HCT116 (cell line): Measurements from ENCODE around the gene TMEM38B. TPM values are rescaled to one million over a fixed set of nuclear protein-coding genes. Genes with fewer than 3 reads are reported as not detected.

Source experiments
- ATAC-seq: fragments of 200-7000 bp; cut with Tn5 transposase; 2 replicates; pipeline ENCODE4 v1.9.1; 2020; ENCODE audit warnings: mild to moderate bottlenecking, moderate library complexity
- BruUV-seq: library from RNA; stranded (reverse); fragments of 400-500 nt; replicated peaks from 2 replicates; lab custom pipeline; 2021; lab: Mats Ljungman, UMichigan
- CTCF ChIA-PET: fragments of 300-600 bp; sonication (Branson Sonifier 250); formaldehyde crosslinking; loops from one replicate; lab custom pipeline; 2021; ENCODE audit warnings: antibody characterized with exemption; lab: Charles Lee
- POLR2A ChIA-PET: fragments of 300-600, 350-600 bp; sonication (Branson Sonifier 250); formaldehyde crosslinking; loops from one replicate; lab custom pipeline; 2021; ENCODE audit warnings: antibody characterized with exemption; lab: Charles Lee
- RAD21 ChIA-PET, 2 experiments: fragments of 300-600 bp; sonication (Branson Sonifier 250); formaldehyde crosslinking; loops; one replicate each; lab custom pipeline; 2023; ENCODE audit warnings: low total read pairs in 2 of 2; ENCODE audit not compliant: uncharacterized antibody in 2 of 2, unreplicated experiment in 2 of 2, low non-redundant PET in 1 of 2; lab: Charles Lee
- DNase-seq: peaks from one replicate; pipeline ENCODE4 v3.0.0-alpha.2; 2010; ENCODE audit warnings: low read depth, low spot score
- H2AFZ ChIP-seq: fragments of 200-600 bp; shearing (Covaris generic), sonication (generic); 2 replicates; pipeline ENCODE4 v1.6.1; 2017; ENCODE audit warnings: low read depth, mixed run types, mixed read lengths, antibody characterized with exemption, low read length; ENCODE audit not compliant: poor library complexity, severe bottlenecking
- H3K27ac ChIP-seq: 2 replicates; pipeline ENCODE4 v1.5.1; 2012; ENCODE audit warnings: low read depth, low read length
- H3K27me3 ChIP-seq: fragments of 200-600 bp; sonication (generic); 2 replicates; pipeline ENCODE4 v1.6.1; 2016; ENCODE audit warnings: mixed run types, low read length, mixed read lengths; ENCODE audit not compliant: insufficient read depth
- H3K36me3 ChIP-seq, 2 experiments: fragments of 200-500 bp in 1 of 2; fragments of 200-600 bp in 1 of 2; sonication (Bioruptor generic) in 1 of 2; sonication (generic) in 1 of 2; 2 replicates each; pipeline versions ENCODE4 v1.5.1 to v1.6.1; 2014 to 2016; ENCODE audit warnings: low read length in 2 of 2, inconsistent platforms in 1 of 2, mixed read lengths in 1 of 2, mixed run types in 1 of 2; ENCODE audit not compliant: insufficient read depth in 2 of 2, control insufficient read depth in 1 of 2
- H3K4me1 ChIP-seq, 2 experiments: fragments of 200-600 bp in 1 of 2; sonication (generic) in 1 of 2; 2 replicates each; pipeline versions ENCODE4 v1.5.1 to v1.6.1; 2012 to 2017; ENCODE audit warnings: low read length in 2 of 2, inconsistent platforms in 1 of 2, mild to moderate bottlenecking in 1 of 2, mixed read lengths in 1 of 2, mixed run types in 1 of 2, moderate library complexity in 1 of 2; ENCODE audit not compliant: insufficient read depth in 2 of 2, control insufficient read depth in 1 of 2
- H3K4me2 ChIP-seq: fragments of 200-600 bp; sonication (generic); 2 replicates; pipeline ENCODE4 v1.6.1; 2017; ENCODE audit warnings: mixed run types, low read length, mixed read lengths
- H3K4me3 ChIP-seq, 2 experiments: fragments of 200-600 bp in 1 of 2; sonication (generic) in 1 of 2; replicated peaks in 1 of 2; 2 replicates each; pipeline ENCODE4 v1.5.1; 2011 to 2016; ENCODE audit warnings: low read length in 2 of 2, control low read depth in 1 of 2, low read depth in 1 of 2, mild to moderate bottlenecking in 1 of 2, mixed read lengths in 1 of 2, mixed run types in 1 of 2
- H3K79me2 ChIP-seq: fragments of 200-600 bp; sonication (generic); 2 replicates; pipeline ENCODE4 v1.6.1; 2017; ENCODE audit warnings: mild to moderate bottlenecking, mixed run types, low read length, moderate library complexity, mixed read lengths; ENCODE audit not compliant: insufficient read depth
- H3K9ac ChIP-seq: fragments of 200-600 bp; sonication (generic); 2 replicates; pipeline ENCODE4 v1.6.1; 2016; ENCODE audit warnings: low read length, mixed read lengths
- H3K9me2 ChIP-seq: fragments of 200-600 bp; sonication (generic), shearing (Covaris generic); 2 replicates; pipeline ENCODE4 v1.6.1; 2017; ENCODE audit warnings: mixed run types, mild to moderate bottlenecking, moderate library complexity; ENCODE audit not compliant: insufficient read depth
- H3K9me3 ChIP-seq, 2 experiments: fragments of 200-500 bp in 1 of 2; fragments of 200-600 bp in 1 of 2; sonication (Bioruptor generic) in 1 of 2; sonication (generic) in 1 of 2; 2 replicates each; pipeline ENCODE4 v1.6.1; 2014 to 2017; ENCODE audit warnings: low read length in 2 of 2, mixed read lengths in 2 of 2, inconsistent platforms in 1 of 2, low read depth in 1 of 2, mild to moderate bottlenecking in 1 of 2, mixed run types in 1 of 2, moderate library complexity in 1 of 2; ENCODE audit not compliant: control insufficient read depth in 1 of 2, insufficient read depth in 1 of 2
- H4K20me1 ChIP-seq: fragments of 200-600 bp; sonication (generic), shearing (Covaris generic); 2 replicates; pipeline ENCODE4 v1.6.1; 2017; ENCODE audit warnings: mixed run types, mild to moderate bottlenecking, moderate library complexity; ENCODE audit not compliant: insufficient read depth
- ATF3 ChIP-seq: IDR thresholded peaks from 2 replicates; pipeline ENCODE4 v1.6.1; 2012
- CEBPB ChIP-seq: IDR thresholded peaks from 2 replicates; pipeline ENCODE4 v1.6.1; 2012; ENCODE audit warnings: low read depth
- CTCF ChIP-seq, 3 experiments: fragments of 200-600 bp in 1 of 3; sonication (generic) in 1 of 3; IDR thresholded peaks in 2 of 3; conservative IDR thresholded peaks in 1 of 3; 2 replicates each; pipeline ENCODE4 v1.5.1; 2012 to 2017; ENCODE audit warnings: low read depth in 2 of 3, low read length in 2 of 3, antibody characterized with exemption in 1 of 3, borderline replicate concordance in 1 of 3, control low read depth in 1 of 3, mild to moderate bottlenecking in 1 of 3, mixed read lengths in 1 of 3, mixed run types in 1 of 3, moderate library complexity in 1 of 3; ENCODE audit not compliant: insufficient read depth in 1 of 3
- EGR1 ChIP-seq: IDR thresholded peaks from 2 replicates; pipeline ENCODE4 v1.6.1; 2012; ENCODE audit warnings: low read depth
- ELF1 ChIP-seq: IDR thresholded peaks from 2 replicates; pipeline ENCODE4 v1.6.1; 2012; ENCODE audit warnings: low read depth, borderline replicate concordance
- EZH2phosphoT487 ChIP-seq: fragments of 200-600 bp; IDR thresholded peaks from 2 replicates; pipeline ENCODE4 v1.6.1; 2018; ENCODE audit warnings: antibody characterized with exemption, borderline replicate concordance
- FOSL1 ChIP-seq: IDR thresholded peaks from 2 replicates; pipeline ENCODE4 v1.6.1; 2012; ENCODE audit warnings: low read depth
- JUND ChIP-seq: IDR thresholded peaks from 2 replicates; pipeline ENCODE4 v1.6.1; 2012
- MAX ChIP-seq: IDR thresholded peaks from 2 replicates; pipeline ENCODE4 v1.6.1; 2012
- POLR2AphosphoS5 ChIP-seq: IDR thresholded peaks from 2 replicates; pipeline ENCODE4 v1.6.1; 2011; ENCODE audit warnings: mild to moderate bottlenecking, low read depth, low read length, moderate library complexity
- SIN3A ChIP-seq: IDR thresholded peaks from 2 replicates; pipeline ENCODE4 v1.6.1; 2012; ENCODE audit warnings: low read depth
- SP1 ChIP-seq: IDR thresholded peaks from 2 replicates; pipeline ENCODE4 v1.6.1; 2012; ENCODE audit warnings: low read depth
- SRF ChIP-seq: IDR thresholded peaks from 2 replicates; pipeline ENCODE4 v1.6.1; 2012; ENCODE audit warnings: low read depth
- ZBTB33 ChIP-seq: IDR thresholded peaks from 2 replicates; pipeline ENCODE4 v1.6.1; 2011; ENCODE audit warnings: mild to moderate bottlenecking, low read length, moderate library complexity; ENCODE audit not compliant: insufficient replicate concordance; ENCODE audit errors: extremely low read depth
- ZFX ChIP-seq: fragments of 450-650 bp; IDR thresholded peaks from 2 replicates; pipeline ENCODE4 v1.6.1; 2017
- ZNF274 ChIP-seq: fragments of 200-500 bp; sonication (Bioruptor generic); IDR thresholded peaks from 2 replicates; pipeline ENCODE4 v1.6.1; 2014; ENCODE audit warnings: mild to moderate bottlenecking, low read depth, low read length, inconsistent platforms
- intact Hi-C: fragments of 100-400 bp; cut with micrococcal nuclease; formaldehyde crosslinking; loops from 2 replicates; pipeline ENCODE4 v1.10.0; 2022
- total RNA-seq: library from RNA; stranded (reverse); gene quantifications from one replicate; pipeline ENCODE4 v1.2.1, GENCODE V29; 2021; ENCODE audit not compliant: unreplicated experiment

Gene TMEM38B
- total RNA-seq, 1 experiment from 2014 or later: 24.5 TPM

GRCh38 chr9:105678163-105678562, 16.2 kb upstream of the TMEM38B start:
- no peaks in the 10 kb centered on the region for H3K9me3 ChIP-seq
- no peaks in the 10 kb centered on the region for H3K36me3 ChIP-seq
- H3K9me2 ChIP-seq: no peaks in the 10 kb centered on the region; the same call in 1 of the 2 replicates
- POLR2A ChIA-PET: no interaction called here
- DNase-seq: no peak
- H3K4me2 ChIP-seq: no peak overlapping the region
- no TSS peak for BruUV-seq
- no peak overlapping the region for H2AFZ ChIP-seq
- CTCF ChIA-PET: no interaction called here
- H3K4me1 ChIP-seq: 0 out of 4 replicates have a peak, but pooled peaks cover 0 to 3% of the 10 kb centered on the region in 2 experiments
- no peak overlapping the region for H3K4me3 ChIP-seq
- no peaks in the 10 kb centered on the region for H3K79me2 ChIP-seq
- no peaks in the 10 kb centered on the region for H3K27me3 ChIP-seq
- H3K27ac ChIP-seq: no peak overlapping the region
- intact Hi-C loops: no loop called here
- TF ChIP-seq SP1 (no peak), ZFX (no peak), JUND (no peak), ELF1 (no peak), POLR2AphosphoS5 (no peak), ZNF274 (no peak)
- TF ChIP-seq, all 23 proteins: peak for 0
- no peak for ATAC-seq
- no peaks in the 10 kb centered on the region for H4K20me1 ChIP-seq
- H3K9ac ChIP-seq: no peak overlapping the region
- RAD21 ChIA-PET: no interaction called here

- no peaks in the 10 kb centered on the region for H3K79me2 ChIP-seq
- H4K20me1 ChIP-seq: no peaks in the 10 kb centered on the region
- CTCF ChIA-PET: no interaction called here
- H3K4me3 ChIP-seq: no peak overlapping the region
- TF ChIP-seq JUND: no peak
- no peak for TF ChIP-seq CEBPB
- TF ChIP-seq ZNF274: no peak
- no peak for TF ChIP-seq ELF1
- TF ChIP-seq ATF3: no peak
- no peak for TF ChIP-seq CTCF (IDR thresholded peaks at IDR 0.05 in 2 of 3, conservative IDR thresholded peaks at IDR 0.05 in 1 of 3; ENCODE audit: borderline replicate concordance in 1 of 3, insufficient read depth in 1 of 3, low read depth in 2 of 3, low read length in 2 of 3)
- no peak for TF ChIP-seq EGR1
- no peak for TF ChIP-seq POLR2AphosphoS5
- TF ChIP-seq EZH2phosphoT487: no peak
- no peak for TF ChIP-seq ZFX
- TF ChIP-seq SIN3A: no peak
- no peak for TF ChIP-seq FOSL1
- no peak for TF ChIP-seq MAX
- no peak for TF ChIP-seq SP1
- no peak for TF ChIP-seq ZBTB33
- TF ChIP-seq SRF: no peak
- H3K4me2 ChIP-seq: no peak overlapping the region
- H3K4me1 ChIP-seq: 0 out of 4 replicates have a peak, but pooled peaks cover 0 to 3% of the 10 kb centered on the region in 2 experiments
- no TSS peak for BruUV-seq
- intact Hi-C loops: no loop called here
- no peaks in the 10 kb centered on the region for H3K36me3 ChIP-seq
- H3K9ac ChIP-seq: no peak overlapping the region
- H3K9me3 ChIP-seq: no peaks in the 10 kb centered on the region
- ATAC-seq (no peak), DNase-seq (no peak)
- POLR2A ChIA-PET: no interaction called here
- H3K27me3 ChIP-seq: no peaks in the 10 kb centered on the region
- no peak overlapping the region for H3K27ac ChIP-seq
- H3K9me2 ChIP-seq: no peaks in the 10 kb centered on the region; the same call in 1 of the 2 replicates
- no peak overlapping the region for H2AFZ ChIP-seq
- RAD21 ChIA-PET: no interaction called here
Measured at GRCh38 chr9:105678781-105679180, 15.6 kb upstream of the TMEM38B start.
